Ishikawa (cell line): ENCODE data around the gene PHKG2.

ENCODE experiments used
- CEBPB ChIP-seq: IDR thresholded peaks from 2 replicates; pipeline ENCODE4 v1.6.1; 2012
- CREB1 ChIP-seq: IDR thresholded peaks from 2 replicates; pipeline ENCODE4 v1.6.1; 2012; ENCODE audit warnings: low read depth
- EGR1 ChIP-seq: IDR thresholded peaks from 2 replicates; pipeline ENCODE4 v1.6.1; 2012
- EP300 ChIP-seq: IDR thresholded peaks from 2 replicates; pipeline ENCODE4 v1.6.1; 2012; ENCODE audit warnings: borderline replicate concordance
- FOXM1 ChIP-seq: IDR thresholded peaks from 2 replicates; pipeline ENCODE4 v1.6.1; 2012; ENCODE audit warnings: low read depth, borderline replicate concordance
- MAX ChIP-seq: IDR thresholded peaks from 2 replicates; pipeline ENCODE4 v1.6.1; 2012
- NFIC ChIP-seq: IDR thresholded peaks from 2 replicates; pipeline ENCODE4 v1.6.1; 2012
- RAD21 ChIP-seq: IDR thresholded peaks from 2 replicates; pipeline ENCODE4 v1.6.1; 2012; ENCODE audit warnings: low read depth
- REST ChIP-seq: IDR thresholded peaks from 2 replicates; pipeline ENCODE4 v1.6.1; 2012; ENCODE audit warnings: low read depth, mild to moderate bottlenecking
- TAF1 ChIP-seq: IDR thresholded peaks from 2 replicates; pipeline ENCODE4 v1.6.1; 2012; ENCODE audit warnings: low read depth, mild to moderate bottlenecking
- TCF12 ChIP-seq: IDR thresholded peaks from 2 replicates; pipeline ENCODE4 v1.6.1; 2012; ENCODE audit warnings: low read depth
- TEAD4 ChIP-seq: IDR thresholded peaks from 2 replicates; pipeline ENCODE4 v1.6.1; 2012
- YY1 ChIP-seq: IDR thresholded peaks from 2 replicates; pipeline ENCODE4 v1.6.1; 2012; ENCODE audit warnings: low read depth
- ZBTB7A ChIP-seq: IDR thresholded peaks from 2 replicates; pipeline ENCODE4 v1.6.1; 2012; ENCODE audit warnings: low read depth
- TF ChIP-seq, protein P1 (sequence below): IDR thresholded peaks from 2 replicates; pipeline ENCODE4 v1.6.1; 2012

The PHKG2 gene

DNA sequence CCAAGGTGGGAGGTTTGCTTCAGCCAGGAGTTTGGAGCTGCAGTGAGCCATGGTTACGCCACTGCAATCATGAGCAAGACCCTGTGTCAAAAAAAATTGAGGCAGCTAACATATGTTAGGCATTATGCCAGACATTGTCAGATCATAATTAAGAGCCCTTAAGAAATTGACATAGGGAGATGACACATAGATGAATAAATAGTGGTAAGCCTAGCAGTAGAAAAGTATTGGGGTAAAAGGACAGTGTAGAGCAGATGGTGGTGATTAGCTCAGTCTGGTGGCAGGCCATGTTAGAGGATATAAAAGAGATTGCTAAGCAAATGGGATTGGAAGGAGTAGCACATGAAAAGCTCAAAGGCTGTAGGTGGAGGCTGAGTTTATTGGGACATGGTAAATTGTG is 26.6 kb upstream of the PHKG2 start:
- TF ChIP-seq TEAD4 (no peak), CEBPB (no peak), ZBTB7A (no peak), EGR1 (no peak), TAF1 (no peak), EP300 (no peak), YY1 (no peak), FOXM1 (no peak), NFIC (no peak), REST (no peak), MAX (no peak), RAD21 (no peak), CREB1 (no peak), TCF12 (no peak)
- TF ChIP-seq, protein P1, sequence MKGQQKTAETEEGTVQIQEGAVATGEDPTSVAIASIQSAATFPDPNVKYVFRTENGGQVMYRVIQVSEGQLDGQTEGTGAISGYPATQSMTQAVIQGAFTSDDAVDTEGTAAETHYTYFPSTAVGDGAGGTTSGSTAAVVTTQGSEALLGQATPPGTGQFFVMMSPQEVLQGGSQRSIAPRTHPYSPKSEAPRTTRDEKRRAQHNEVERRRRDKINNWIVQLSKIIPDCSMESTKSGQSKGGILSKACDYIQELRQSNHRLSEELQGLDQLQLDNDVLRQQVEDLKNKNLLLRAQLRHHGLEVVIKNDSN, result no peak

DNA sequence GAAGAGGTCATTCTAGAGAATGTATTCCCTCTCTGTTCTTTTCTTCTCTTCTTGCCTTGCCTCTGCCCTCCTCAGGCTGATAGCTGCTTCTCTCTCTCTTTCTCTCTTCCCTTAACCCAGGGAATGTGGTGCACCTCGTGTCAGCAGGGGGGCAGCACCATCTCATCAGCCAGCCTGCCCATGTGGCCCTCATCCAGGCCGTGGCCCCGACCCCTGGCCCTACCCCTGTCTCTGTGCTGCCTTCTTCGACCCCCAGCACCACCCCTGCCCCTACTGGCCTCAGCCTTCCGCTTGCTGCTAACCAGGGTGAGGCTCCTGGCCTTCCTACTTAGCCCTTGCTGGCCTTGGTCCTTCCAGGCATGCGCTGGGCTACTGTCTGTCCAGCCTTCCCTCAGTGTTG is 25.8 kb upstream of the PHKG2 start:
- TF ChIP-seq YY1 (no peak), CEBPB (no peak), REST (no peak), EGR1 (no peak), TCF12 (no peak), EP300 (no peak), TAF1 (no peak), RAD21 (no peak), TEAD4 (no peak), ZBTB7A (no peak), FOXM1 (no peak), NFIC (no peak), CREB1 (no peak), MAX (no peak)
- TF ChIP-seq, protein P1, result no peak

DNA sequence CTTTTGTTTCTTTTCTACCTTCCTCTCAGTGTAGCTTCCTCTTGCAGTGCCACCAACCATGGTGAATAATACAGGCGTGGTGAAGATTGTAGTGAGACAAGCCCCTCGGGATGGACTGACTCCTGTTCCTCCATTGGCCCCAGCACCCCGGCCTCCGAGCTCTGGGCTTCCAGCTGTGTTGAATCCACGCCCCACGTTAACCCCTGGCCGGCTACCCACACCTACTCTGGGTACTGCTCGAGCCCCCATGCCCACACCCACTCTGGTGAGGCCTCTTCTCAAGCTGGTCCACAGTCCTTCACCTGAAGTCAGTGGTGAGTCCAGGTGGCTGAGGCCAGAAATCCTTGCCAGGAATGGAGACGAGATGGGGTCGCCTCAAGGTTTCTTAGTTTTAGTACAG is 25.3 kb upstream of the PHKG2 start:
- no peak for TF ChIP-seq RAD21
- no peak for TF ChIP-seq TAF1
- no peak for TF ChIP-seq FOXM1
- no peak for TF ChIP-seq EGR1
- no peak for TF ChIP-seq TEAD4
- TF ChIP-seq CEBPB, result no peak
- TF ChIP-seq ZBTB7A, result no peak
- no peak for TF ChIP-seq REST
- no peak for TF ChIP-seq YY1
- no peak for TF ChIP-seq NFIC
- TF ChIP-seq EP300, result no peak
- TF ChIP-seq TCF12, result no peak
- no peak for TF ChIP-seq CREB1
- TF ChIP-seq MAX, result no peak
- TF ChIP-seq, protein P1, result no peak

GRCh38 chr16:30723725-30724355 is 24.4 kb upstream of the PHKG2 start:
- TF ChIP-seq REST, result no peak
- TF ChIP-seq TCF12, result no peak
- TF ChIP-seq ZBTB7A, result no peak
- TF ChIP-seq MAX, result no peak
